ENCODE data around the gene OR1E2.
"Not testable (repeated sequence)": the region's sequence is repeated elsewhere in the genome, so short reads cannot be mapped to it uniquely, and the experiment has no call there.

DNA sequence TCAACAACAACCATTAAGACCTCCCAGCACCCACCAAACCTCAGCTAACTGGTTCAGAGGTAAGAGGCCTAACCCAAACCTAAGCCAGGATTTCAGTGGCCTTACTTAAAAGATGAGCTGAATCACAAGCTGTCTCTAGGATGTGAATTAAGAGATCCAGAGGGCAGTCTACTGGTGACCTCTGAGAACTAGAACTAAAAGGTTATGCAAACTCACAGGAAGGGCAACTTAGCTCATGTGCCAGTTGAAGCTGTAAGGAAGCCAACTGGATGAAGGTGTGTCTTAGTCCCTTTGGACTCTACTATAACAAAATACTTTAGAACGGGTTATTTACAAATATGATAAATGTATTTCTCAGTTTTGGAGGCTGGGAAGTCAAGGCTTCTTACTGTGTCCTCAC, 32.7 kb upstream of the OR1E2 start:
- not testable (repeated sequence) for TF ChIP-seq POLR2AphosphoS5 (IDR thresholded peaks at IDR 0.05; ENCODE audit: low read depth, low read length); POLR2A (IDR thresholded peaks at IDR 0.05; ENCODE audit: low read depth, low read length); TAF1 (IDR thresholded peaks at IDR 0.05; ENCODE audit: borderline replicate concordance, low read depth, low read length)

Data from GM12892 (cell line).